BLaER1 (cell line): Measurements from ENCODE around the gene CAMKMT.
A peak's percentile ranks its signal among the peaks of the same experiment; 100 is the strongest.

Source experiments
- H3K27ac ChIP-seq: shearing (Covaris generic); formaldehyde crosslinking; 2 replicates; pipeline ENCODE4 v1.8.1; 2022
- H3K27me3 ChIP-seq: shearing (Covaris generic); formaldehyde crosslinking; 2 replicates; pipeline ENCODE4 v1.8.1; 2022
- H3K36me3 ChIP-seq: shearing (Covaris generic); formaldehyde crosslinking; 2 replicates; pipeline ENCODE4 v1.8.1; 2022
- H3K4me1 ChIP-seq: shearing (Covaris generic); formaldehyde crosslinking; 2 replicates; pipeline ENCODE4 v1.8.1; 2022
- H3K4me2 ChIP-seq: shearing (Covaris generic); formaldehyde crosslinking; 2 replicates; pipeline ENCODE4 v1.8.1; 2022
- H3K4me3 ChIP-seq: shearing (Covaris generic); formaldehyde crosslinking; 2 replicates; pipeline ENCODE4 v1.8.1; 2022
- H3K9ac ChIP-seq: shearing (Covaris generic); formaldehyde crosslinking; 2 replicates; pipeline ENCODE4 v1.8.1; 2022
- H3K9me3 ChIP-seq: shearing (Covaris generic); formaldehyde crosslinking; 2 replicates; pipeline ENCODE4 v1.8.1; 2022
- H4K20me1 ChIP-seq: shearing (Covaris generic); formaldehyde crosslinking; 2 replicates; pipeline ENCODE4 v1.8.1; 2022
- Cebpa-rat ChIP-seq: shearing (Covaris generic); IDR thresholded peaks from 2 replicates; pipeline ENCODE4 v1.8.1; 2022

The CAMKMT gene

DNA sequence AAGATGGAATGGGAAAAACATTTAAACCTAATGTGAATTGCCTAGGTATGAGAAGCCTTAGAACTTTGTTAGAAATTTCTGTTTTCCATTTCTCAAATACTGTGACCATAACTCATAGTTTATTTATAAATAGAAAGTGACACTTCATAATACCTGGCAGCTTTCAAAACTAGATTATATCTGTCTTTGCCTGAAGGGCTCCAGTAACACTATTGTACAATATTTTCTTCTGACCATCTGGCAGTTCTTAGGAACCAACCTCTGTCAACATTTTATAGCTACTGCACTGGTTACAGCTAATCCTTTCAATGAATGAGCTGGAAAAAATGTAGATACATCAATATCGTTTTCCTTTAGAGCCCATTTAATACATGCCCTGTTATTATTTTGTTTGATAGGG, 237.4 kb downstream of the CAMKMT start:
- TF ChIP-seq Cebpa-rat: no peak
- no peaks in the 10 kb centered on the region for H4K20me1 ChIP-seq
- H3K4me1 ChIP-seq: no peaks in the 10 kb centered on the region
- no peak overlapping the region for H3K9ac ChIP-seq
- no peak overlapping the region for H3K4me3 ChIP-seq
- no peaks in the 10 kb centered on the region for H3K36me3 ChIP-seq
- H3K27ac ChIP-seq: no peak overlapping the region
- no peaks in the 10 kb centered on the region for H3K9me3 ChIP-seq
- H3K27me3 ChIP-seq: no peaks in the 10 kb centered on the region
- no peak overlapping the region for H3K4me2 ChIP-seq

GRCh38 chr2:44602446-44602845, 240.7 kb downstream of the CAMKMT start:
- H3K4me2 ChIP-seq: no peak overlapping the region
- TF ChIP-seq Cebpa-rat: no peak
- H4K20me1 ChIP-seq: no peaks in the 10 kb centered on the region
- no peak overlapping the region for H3K27ac ChIP-seq
- no peak overlapping the region for H3K4me3 ChIP-seq
- H3K36me3 ChIP-seq: no peaks in the 10 kb centered on the region
- H3K9me3 ChIP-seq: no peaks in the 10 kb centered on the region
- H3K4me1 ChIP-seq: no peaks in the 10 kb centered on the region
- no peaks in the 10 kb centered on the region for H3K27me3 ChIP-seq
- no peak overlapping the region for H3K9ac ChIP-seq

GRCh38 chr2:44605511-44605910, 243.8 kb downstream of the CAMKMT start:
- Histone ChIP-seq H3K9ac (no peak overlapping the region), H3K36me3 (no peaks in the 10 kb centered on the region), H3K27me3 (no peaks in the 10 kb centered on the region), H3K4me1 (no peaks in the 10 kb centered on the region), H3K27ac (no peak overlapping the region), H3K4me2 (no peak overlapping the region), H4K20me1 (no peaks in the 10 kb centered on the region), H3K9me3 (no peaks in the 10 kb centered on the region), H3K4me3 (no peak overlapping the region)
- no peak for TF ChIP-seq Cebpa-rat

DNA sequence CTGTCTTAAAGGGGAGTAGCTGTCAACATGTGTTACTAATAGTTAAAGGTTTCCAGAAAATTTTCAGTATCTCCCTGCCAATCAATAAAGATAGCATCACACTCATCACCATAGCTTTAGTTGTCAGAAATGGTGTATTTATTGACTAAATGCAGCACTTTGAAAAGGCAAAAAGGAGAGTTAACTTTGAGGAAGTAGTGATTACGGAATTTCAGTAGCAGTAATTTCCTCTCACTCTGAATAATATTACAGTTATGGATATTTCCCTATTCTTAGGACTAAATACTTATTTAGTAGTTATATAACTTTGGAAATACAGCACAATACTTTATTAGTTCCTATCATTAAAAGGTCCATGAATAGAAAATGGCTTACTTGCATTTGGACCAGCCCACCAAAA, 250.5 kb downstream of the CAMKMT start:
- Histone ChIP-seq H3K27me3 (no peaks in the 10 kb centered on the region), H3K9ac (no peak overlapping the region), H3K4me1 (peaks cover 11% of the 10 kb centered on the region), H3K4me3 (no peak overlapping the region), H4K20me1 (no peaks in the 10 kb centered on the region), H3K36me3 (no peaks in the 10 kb centered on the region), H3K9me3 (no peaks in the 10 kb centered on the region), H3K27ac (no peak overlapping the region), H3K4me2 (no peak overlapping the region)
- no peak for TF ChIP-seq Cebpa-rat

GRCh38 chr2:44614940-44615339, 253.2 kb downstream of the CAMKMT start:
- H3K9me3 ChIP-seq: no peaks in the 10 kb centered on the region
- peaks cover 21% of the 10 kb centered on the region for H3K4me1 ChIP-seq
- H3K27me3 ChIP-seq: no peaks in the 10 kb centered on the region
- H3K4me2 ChIP-seq: no peak overlapping the region
- TF ChIP-seq Cebpa-rat: no peak
- no peak overlapping the region for H3K9ac ChIP-seq
- H3K27ac ChIP-seq: no peak overlapping the region
- H3K36me3 ChIP-seq: no peaks in the 10 kb centered on the region
- H3K4me3 ChIP-seq: no peak overlapping the region
- no peaks in the 10 kb centered on the region for H4K20me1 ChIP-seq

GRCh38 chr2:44615950-44616518, 254.3 kb downstream of the CAMKMT start:
- Histone ChIP-seq H3K9ac (no peak overlapping the region), H3K36me3 (no peaks in the 10 kb centered on the region), H3K9me3 (no peaks in the 10 kb centered on the region), H3K27me3 (no peaks in the 10 kb centered on the region), H3K27ac (no peak overlapping the region), H3K4me1 (peaks cover 21% of the 10 kb centered on the region), H3K4me3 (no peak overlapping the region), H3K4me2 (peak overlapping the region; percentile 71), H4K20me1 (no peaks in the 10 kb centered on the region)
- no peak for TF ChIP-seq Cebpa-rat

- H3K27ac ChIP-seq: no peak overlapping the region
- H3K9ac ChIP-seq: no peak overlapping the region
- no peaks in the 10 kb centered on the region for H3K9me3 ChIP-seq
- H3K4me2 ChIP-seq: peak overlapping the region; percentile 71
- H3K4me1 ChIP-seq: peaks cover 21% of the 10 kb centered on the region
- no peak for TF ChIP-seq Cebpa-rat
- no peaks in the 10 kb centered on the region for H3K27me3 ChIP-seq
- no peaks in the 10 kb centered on the region for H3K36me3 ChIP-seq
- peak overlapping the region; percentile 2; the same call in 1 of the 2 replicates for H3K4me3 ChIP-seq
- H4K20me1 ChIP-seq: no peaks in the 10 kb centered on the region
Observed at GRCh38 chr2:44616667-44617155, 255.0 kb downstream of the CAMKMT start.

DNA sequence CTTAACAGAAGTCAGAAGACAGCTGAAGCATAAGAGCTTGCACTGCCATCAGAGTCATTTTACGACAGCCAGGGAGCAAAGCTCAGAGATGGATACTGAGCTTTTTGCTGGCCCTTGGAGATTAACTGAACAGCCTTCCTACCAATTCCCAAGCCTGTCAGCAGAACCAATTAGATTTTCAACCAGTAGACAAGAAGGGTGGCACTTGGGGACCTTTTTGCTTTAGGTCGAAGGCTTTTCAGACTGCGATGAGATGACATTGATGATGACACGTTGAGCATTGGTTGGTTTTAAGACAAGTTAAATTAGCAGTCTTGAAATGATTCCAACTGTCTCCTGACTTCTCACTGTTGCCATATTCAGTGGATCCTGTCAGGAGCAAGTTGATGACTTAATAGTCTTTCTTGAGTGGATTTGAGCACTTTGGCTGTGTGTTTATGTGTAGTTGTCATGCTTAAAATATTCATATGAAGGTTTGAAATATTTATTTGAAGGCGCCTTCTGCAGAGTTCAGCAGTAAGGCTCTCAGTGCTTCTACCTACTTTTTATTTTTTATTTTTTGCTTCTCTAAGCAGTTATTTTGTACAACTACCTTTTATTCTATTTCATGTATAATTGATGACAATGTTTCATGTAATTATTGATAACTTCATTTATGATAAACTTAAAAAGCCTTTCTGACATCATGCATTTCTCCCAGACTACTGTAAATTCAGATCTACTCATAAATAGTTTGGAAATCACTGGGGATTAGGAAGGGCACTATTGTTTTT, 256.7 kb downstream of the CAMKMT start:
- no peak overlapping the region for H3K27ac ChIP-seq
- no peaks in the 10 kb centered on the region for H4K20me1 ChIP-seq
- H3K36me3 ChIP-seq: no peaks in the 10 kb centered on the region
- no peak overlapping the region for H3K4me2 ChIP-seq
- H3K4me3 ChIP-seq: no peak overlapping the region
- H3K4me1 ChIP-seq: peaks cover 21% of the 10 kb centered on the region
- H3K27me3 ChIP-seq: no peaks in the 10 kb centered on the region
- TF ChIP-seq Cebpa-rat: no peak
- no peak overlapping the region for H3K9ac ChIP-seq
- H3K9me3 ChIP-seq: peaks cover 6% of the 10 kb centered on the region; the same call in 1 of the 2 replicates

DNA sequence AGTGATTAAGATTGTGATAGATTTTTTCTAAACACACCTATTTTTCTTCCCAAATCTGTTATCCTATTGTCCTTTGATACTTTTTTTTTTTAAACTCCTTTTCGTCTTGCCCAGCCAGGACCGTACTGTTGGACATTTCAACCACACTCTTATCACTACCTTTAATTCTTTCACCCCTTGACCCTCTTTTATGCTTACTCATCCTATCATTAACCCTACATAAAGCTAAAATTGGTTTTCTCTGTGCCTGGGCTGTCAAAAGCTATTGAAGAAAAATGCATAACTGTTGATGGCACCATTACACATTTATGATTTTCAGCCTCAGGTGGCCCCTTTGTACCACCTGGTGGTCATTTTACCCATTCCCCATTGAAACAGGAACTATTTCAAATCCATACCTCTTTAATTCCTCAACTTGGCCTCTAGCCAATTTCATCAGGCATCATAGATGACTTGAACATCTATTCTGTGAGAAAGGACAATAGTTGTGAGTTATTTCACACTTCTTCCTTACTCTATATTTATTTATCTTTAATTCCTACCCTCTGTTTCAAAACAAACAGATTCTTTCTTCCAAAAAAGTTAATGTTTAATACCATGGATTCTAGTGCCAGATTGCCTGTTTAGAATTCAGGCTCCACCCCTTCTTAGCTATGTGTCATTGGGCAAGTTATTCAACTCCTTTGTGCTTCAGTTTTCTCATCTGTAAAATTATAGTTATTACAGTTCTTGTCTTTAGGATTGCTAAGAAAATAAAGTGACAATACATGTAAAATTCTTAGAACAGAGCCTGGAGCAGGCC, 258.6 kb downstream of the CAMKMT start:
- Histone ChIP-seq H4K20me1 (no peaks in the 10 kb centered on the region), H3K9me3 (peaks cover 6% of the 10 kb centered on the region; the same call in 1 of the 2 replicates)
- no peak for TF ChIP-seq Cebpa-rat

More for the DNA sequence above, 258.6 kb downstream of the CAMKMT start:
- Histone ChIP-seq H3K27ac (no peak overlapping the region), H3K4me1 (peaks cover 21% of the 10 kb centered on the region), H3K36me3 (no peaks in the 10 kb centered on the region), H3K9ac (no peak overlapping the region), H3K4me3 (no peak overlapping the region), H3K4me2 (no peak overlapping the region), H3K27me3 (no peaks in the 10 kb centered on the region)
